MCF 10A (cell line): ENCODE measurements around the gene PRKAR1A. TPM values are rescaled to one million over a fixed set of nuclear protein-coding genes. Genes with fewer than 3 reads are reported as not detected.

Source experiments
- BruUV-seq: library from RNA; stranded (reverse); fragments of 400-500 nt; replicated peaks from 2 replicates; lab custom pipeline; 2021; lab: Mats Ljungman, UMichigan
- CTCF ChIA-PET: fragments of 300-600 bp; sonication (Branson Sonifier 250); formaldehyde crosslinking; extraction: SDS; loops from one replicate; lab custom pipeline; 2021; ENCODE audit warnings: antibody characterized with exemption, inconsistent platforms; lab: Yijun Ruan, JAX
- POLR2A ChIA-PET: fragments of 300-600, 350-650 bp; sonication (Branson Sonifier 250); formaldehyde crosslinking; extraction: SDS; loops from one replicate; lab custom pipeline; 2020; ENCODE audit warnings: antibody characterized with exemption, inconsistent platforms; lab: Yijun Ruan, JAX
- DNase-seq: peaks from one replicate; pipeline ENCODE4 v3.0.0-alpha.2; 2018; ENCODE audit not compliant: unreplicated experiment
- H3K27ac Mint-ChIP-seq: one replicate; pipeline ENCODE4 v1.8.0; 2022; ENCODE audit warnings: mild to moderate bottlenecking, low read depth, mixed read lengths; ENCODE audit not compliant: unreplicated experiment
- H3K27me3 Mint-ChIP-seq: one replicate; pipeline ENCODE4 v1.8.0; 2022; ENCODE audit warnings: mixed read lengths; ENCODE audit not compliant: insufficient read depth, unreplicated experiment
- H3K36me3 Mint-ChIP-seq: one replicate; pipeline ENCODE4 v1.8.0; 2022; ENCODE audit warnings: mild to moderate bottlenecking, moderate library complexity, mixed read lengths; ENCODE audit not compliant: insufficient read depth, unreplicated experiment
- H3K4me1 Mint-ChIP-seq: one replicate; pipeline ENCODE4 v1.8.0; 2022; ENCODE audit warnings: mixed read lengths; ENCODE audit not compliant: insufficient read depth, unreplicated experiment
- H3K4me3 Mint-ChIP-seq: one replicate; pipeline ENCODE4 v1.8.0; 2022; ENCODE audit warnings: mild to moderate bottlenecking, moderate library complexity, mixed read lengths; ENCODE audit not compliant: unreplicated experiment
- H3K9me3 Mint-ChIP-seq: one replicate; pipeline ENCODE4 v1.8.0; 2022; ENCODE audit warnings: mixed read lengths; ENCODE audit not compliant: unreplicated experiment
- CTCF ChIP-seq: fragments of 200-600 bp; IDR thresholded peaks from one replicate; pipeline ENCODE4 v1.8.0; 2022; ENCODE audit warnings: antibody characterized with exemption, mild to moderate bottlenecking; ENCODE audit not compliant: unreplicated experiment
- intact Hi-C: fragments of 100-400 bp; cut with micrococcal nuclease; formaldehyde crosslinking; loops from 2 replicates; pipeline ENCODE4 v1.14.1; 2022
- total RNA-seq: library from RNA; stranded (reverse); gene quantifications from 2 replicates; pipeline ENCODE4 v1.2.3, GENCODE V29; 2022

The PRKAR1A gene
- total RNA-seq, 1 experiment from 2014 or later = 264 TPM

DNA sequence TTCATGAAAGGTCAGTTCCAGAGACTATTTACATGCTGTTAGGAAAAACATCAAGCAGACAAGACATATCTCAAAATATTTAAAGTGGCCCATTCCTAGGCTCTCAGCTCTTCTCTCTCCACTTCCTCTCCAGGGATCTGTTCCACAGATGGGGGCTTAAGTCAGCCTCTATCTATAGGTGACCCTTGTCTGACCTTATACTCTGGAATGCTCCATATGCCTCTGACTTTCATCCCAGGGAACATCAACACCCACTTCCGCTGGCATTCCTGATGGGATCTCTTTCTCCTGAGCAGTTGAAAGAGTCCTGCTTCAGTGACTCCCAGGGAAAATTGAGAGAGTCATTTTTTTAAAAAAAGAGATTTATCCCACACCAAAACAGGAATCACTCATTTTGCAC lies 43.4 kb upstream of the PRKAR1A start:
- Mint-ChIP-seq H3K4me1 (no peaks in the 10 kb centered on the region), H3K4me3 (no peak overlapping the region), H3K27me3 (peaks cover 28% of the 10 kb centered on the region), H3K36me3 (no peaks in the 10 kb centered on the region), H3K9me3 (no peaks in the 10 kb centered on the region), H3K27ac (no peak overlapping the region)
- CTCF ChIA-PET = interaction anchor here (0.7 to 1.1 kb wide), 2 partner anchors 42 to 769 kb away, joined by 3 to 4 read pairs; no protein-coding TSS in a partner anchor
- BruUV-seq = no TSS peak
- intact Hi-C loops = no loop called here
- no peak for DNase-seq
- TF ChIP-seq CTCF = no peak
- POLR2A ChIA-PET = interaction anchor here (0.7 to 3.8 kb wide), 2 partner anchors 11 to 42 kb away, joined by 3 to 19 read pairs; partner anchors contain the start of gene WIPI1

DNA sequence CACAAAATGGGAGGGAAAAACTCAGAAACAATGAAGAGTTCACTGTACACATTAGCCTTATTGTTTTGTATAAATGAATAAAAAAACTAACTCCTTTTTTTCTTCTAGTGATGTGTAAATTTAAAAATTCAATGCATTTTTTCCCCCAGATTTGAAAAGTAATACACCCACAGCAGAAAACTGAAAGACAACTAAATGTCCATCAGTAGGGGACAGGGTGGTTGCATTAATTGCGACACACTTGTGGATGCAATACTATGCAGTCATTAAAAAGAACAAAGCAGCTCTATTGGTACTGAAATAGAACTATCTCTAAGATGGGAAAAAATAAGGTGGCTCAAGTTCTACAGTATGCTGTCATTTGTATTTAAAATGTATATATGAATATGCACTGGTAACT lies 41.3 kb upstream of the PRKAR1A start:
- BruUV-seq = no TSS peak
- no peaks in the 10 kb centered on the region for H3K4me1 Mint-ChIP-seq
- H3K36me3 Mint-ChIP-seq = no peaks in the 10 kb centered on the region
- ChIA-PET CTCF (interaction anchor here (0.9 to 1.3 kb wide), 2 partner anchors 9 to 222 kb away, joined by 3 read pairs; no protein-coding TSS in a partner anchor), POLR2A (interaction anchor here (1.0 kb wide), 1 partner anchor 44 kb away, joined by 3 read pairs; no protein-coding TSS in a partner anchor)
- no peak overlapping the region for H3K4me3 Mint-ChIP-seq
- no peaks in the 10 kb centered on the region for H3K9me3 Mint-ChIP-seq
- H3K27me3 Mint-ChIP-seq = peaks cover 28% of the 10 kb centered on the region
- intact Hi-C loops = no loop called here
- no peak for DNase-seq
- no peak for TF ChIP-seq CTCF
- no peak overlapping the region for H3K27ac Mint-ChIP-seq

- CTCF ChIA-PET = interaction anchor here (0.7 kb wide), 1 partner anchor 489 kb away, joined by 5 read pairs; no protein-coding TSS in a partner anchor
- peaks cover 49% of the 10 kb centered on the region for H3K27me3 Mint-ChIP-seq
- H3K4me3 Mint-ChIP-seq = no peak overlapping the region
These were observed 31.3 kb upstream of the PRKAR1A start for GRCh38 chr17:68480885-68481284.

More at GRCh38 chr17:68480885-68481284, 31.3 kb upstream of the PRKAR1A start:
- Mint-ChIP-seq H3K9me3 (peaks cover 7% of the 10 kb centered on the region), H3K36me3 (no peaks in the 10 kb centered on the region), H3K4me1 (no peaks in the 10 kb centered on the region), H3K27ac (no peak overlapping the region)
- POLR2A ChIA-PET = interaction anchor here (0.6 to 2.0 kb wide), 3 partner anchors 12 to 233 kb away, joined by 3 to 5 read pairs (median 5); partner anchors contain the start of gene AMZ2
- DNase-seq = no peak
- BruUV-seq = no TSS peak
- intact Hi-C loops = no loop called here
- TF ChIP-seq CTCF = no peak
